ENCODE results near the gene EXT2.

DNA sequence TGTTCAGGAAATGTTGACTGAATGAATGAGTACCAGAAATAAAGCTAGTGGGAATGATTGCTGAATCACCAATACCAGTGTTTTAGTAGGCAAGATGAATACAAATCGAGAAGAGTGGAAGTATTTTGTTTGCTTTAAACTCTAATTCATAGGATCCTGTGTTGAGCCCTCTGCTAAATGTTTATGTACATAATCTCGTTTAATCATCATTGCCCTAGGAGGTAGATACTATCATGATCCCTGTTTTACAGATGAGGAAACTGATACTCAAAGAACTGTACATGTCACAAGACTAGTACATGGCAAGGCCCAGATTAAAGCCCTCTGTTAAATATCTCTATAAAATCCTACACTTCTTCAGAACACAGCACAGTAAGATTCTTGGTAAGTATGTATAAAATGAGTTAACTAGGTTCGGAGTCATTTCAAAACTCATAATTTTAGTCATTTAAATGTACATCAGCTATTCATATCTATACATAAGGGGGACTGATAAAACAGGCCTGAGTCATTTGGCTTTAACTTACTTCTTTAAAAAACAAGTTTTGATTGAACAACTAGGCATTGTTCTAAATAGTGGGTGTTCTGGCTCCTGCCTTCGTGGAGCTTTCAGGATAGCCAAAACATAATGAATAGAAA is 97.1 kb downstream of the EXT2 start:
- TF ChIP-seq CTCF (IDR thresholded peaks at IDR 0.05; ENCODE audit: low read depth, low read length) (no peak), MYC (IDR thresholded peaks at IDR 0.05; ENCODE audit: low read depth, low read length) (no peak), POLR2A (IDR thresholded peaks at IDR 0.05; ENCODE audit: extremely low read depth, insufficient read length) (no peak)

Data from NB4 (cell line).